Lower lobe of right lung (tissue), 2 donors: ENCODE measurements around the gene SMG6. TPM values are rescaled to one million over a fixed set of nuclear protein-coding genes. Genes with fewer than 3 reads are reported as not detected.

Source experiments
- ATAC-seq, 2 donors: fragments of 200-7000 bp; cut with Tn5 transposase; one replicate each; pipeline ENCODE4 v1.9.1; 2020 to 2022; ENCODE audit warnings: mild to moderate bottlenecking in 2 of 2, moderate library complexity in 2 of 2
- DNase-seq: peaks from one replicate; pipeline ENCODE4 v3.0.0-alpha.2; 2020
- H3K27ac ChIP-seq: fragments of 200-600 bp; one replicate; pipeline ENCODE4 v1.8.0; 2022
- H3K27me3 ChIP-seq: fragments of 200-600 bp; one replicate; pipeline ENCODE4 v1.8.0; 2022; ENCODE audit warnings: low read depth
- H3K36me3 ChIP-seq: fragments of 200-600 bp; one replicate; pipeline ENCODE4 v1.8.0; 2022; ENCODE audit warnings: mild to moderate bottlenecking
- H3K4me1 ChIP-seq: fragments of 200-600 bp; one replicate; pipeline ENCODE4 v1.8.0; 2022
- H3K4me3 ChIP-seq: fragments of 200-600 bp; one replicate; pipeline ENCODE4 v1.8.0; 2022; ENCODE audit warnings: mild to moderate bottlenecking
- H3K9me3 ChIP-seq: fragments of 200-600 bp; one replicate; pipeline ENCODE4 v1.8.0; 2022
- intact Hi-C: fragments of 100-400 bp; cut with DNase I; formaldehyde crosslinking; loops from one replicate; pipeline ENCODE4 v1.11.0; 2022
- total RNA-seq: library from RNA; stranded (reverse); fragmentation: NEBNext Ultra II Directional; extraction: Animal tissue kit (Norgen Biotek cat#: 25700); gene quantifications from one replicate; pipeline ENCODE4 v1.2.1, GENCODE V29; 2021
- TF ChIP-seq, protein P1 (sequence below): fragments of 200-600 bp; IDR thresholded peaks from one replicate; pipeline ENCODE4 v1.8.0; 2022; ENCODE audit warnings: antibody characterized with exemption, mild to moderate bottlenecking
- donor health status: DM: no; HTN: yes; CAD: no; lungs with severe emphysema.

SMG6 gene
- total RNA-seq, 1 donor from 2014 or later: 33.8 TPM

- no peak for ATAC-seq
- Histone ChIP-seq H3K36me3 (peaks cover 59% of the 10 kb centered on the region), H3K27me3 (no peaks in the 10 kb centered on the region), H3K4me1 (peaks cover 26% of the 10 kb centered on the region), H3K9me3 (no peaks in the 10 kb centered on the region), H3K27ac (peak overlapping the region; percentile 90), H3K4me3 (peak overlapping the region; percentile 68)
- intact Hi-C loops: no loop called here
- no peak for DNase-seq
- TF ChIP-seq, protein P1, sequence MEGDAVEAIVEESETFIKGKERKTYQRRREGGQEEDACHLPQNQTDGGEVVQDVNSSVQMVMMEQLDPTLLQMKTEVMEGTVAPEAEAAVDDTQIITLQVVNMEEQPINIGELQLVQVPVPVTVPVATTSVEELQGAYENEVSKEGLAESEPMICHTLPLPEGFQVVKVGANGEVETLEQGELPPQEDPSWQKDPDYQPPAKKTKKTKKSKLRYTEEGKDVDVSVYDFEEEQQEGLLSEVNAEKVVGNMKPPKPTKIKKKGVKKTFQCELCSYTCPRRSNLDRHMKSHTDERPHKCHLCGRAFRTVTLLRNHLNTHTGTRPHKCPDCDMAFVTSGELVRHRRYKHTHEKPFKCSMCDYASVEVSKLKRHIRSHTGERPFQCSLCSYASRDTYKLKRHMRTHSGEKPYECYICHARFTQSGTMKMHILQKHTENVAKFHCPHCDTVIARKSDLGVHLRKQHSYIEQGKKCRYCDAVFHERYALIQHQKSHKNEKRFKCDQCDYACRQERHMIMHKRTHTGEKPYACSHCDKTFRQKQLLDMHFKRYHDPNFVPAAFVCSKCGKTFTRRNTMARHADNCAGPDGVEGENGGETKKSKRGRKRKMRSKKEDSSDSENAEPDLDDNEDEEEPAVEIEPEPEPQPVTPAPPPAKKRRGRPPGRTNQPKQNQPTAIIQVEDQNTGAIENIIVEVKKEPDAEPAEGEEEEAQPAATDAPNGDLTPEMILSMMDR: no peak
Observed at GRCh38 chr17:2040942-2041560, 262.5 kb downstream of the SMG6 start.

DNA sequence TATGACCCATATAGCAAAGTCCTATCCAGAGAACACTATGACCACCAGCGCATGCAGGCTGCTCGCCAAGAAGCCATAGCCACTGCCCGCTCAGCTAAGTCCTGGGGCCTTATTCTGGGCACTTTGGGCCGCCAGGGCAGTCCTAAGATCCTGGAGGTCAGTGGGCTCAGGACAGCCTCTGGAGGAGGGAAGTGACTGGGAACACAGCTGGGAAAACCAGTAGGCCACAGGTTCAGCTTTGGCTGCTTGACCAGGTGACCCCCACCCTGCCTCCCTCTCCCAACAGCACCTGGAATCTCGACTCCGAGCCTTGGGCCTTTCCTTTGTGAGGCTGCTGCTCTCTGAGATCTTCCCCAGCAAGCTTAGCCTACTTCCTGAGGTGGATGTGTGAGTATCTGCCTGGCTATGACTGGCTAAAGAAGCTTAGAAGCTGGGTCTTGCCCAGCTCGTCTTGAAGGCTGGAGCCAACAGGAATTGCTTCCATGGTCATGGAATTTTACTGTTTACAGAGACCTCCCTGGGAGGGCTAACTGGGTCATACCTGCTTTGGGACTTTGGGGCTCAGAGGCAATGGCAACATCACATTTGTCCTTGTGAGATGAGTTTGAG is 263.3 kb downstream of the SMG6 start:
- intact Hi-C loops: no loop called here
- Histone ChIP-seq H3K27me3 (no peaks in the 10 kb centered on the region), H3K36me3 (peaks cover 65% of the 10 kb centered on the region), H3K27ac (no peak overlapping the region), H3K4me1 (peaks cover 26% of the 10 kb centered on the region), H3K4me3 (no peak overlapping the region), H3K9me3 (no peaks in the 10 kb centered on the region)
- DNase-seq: no peak
- TF ChIP-seq, protein P1: no peak
- no peak for ATAC-seq

- Histone ChIP-seq H3K27me3 (no peaks in the 10 kb centered on the region), H3K27ac (no peak overlapping the region), H3K36me3 (peaks cover 56% of the 10 kb centered on the region), H3K4me1 (peaks cover 8% of the 10 kb centered on the region), H3K4me3 (no peak overlapping the region), H3K9me3 (no peaks in the 10 kb centered on the region)
- intact Hi-C loops: no loop called here
- TF ChIP-seq, protein P1: no peak
- ATAC-seq (no peak), DNase-seq (no peak)
Observed at GRCh38 chr17:2037155-2037554, 266.4 kb downstream of the SMG6 start.

DNA sequence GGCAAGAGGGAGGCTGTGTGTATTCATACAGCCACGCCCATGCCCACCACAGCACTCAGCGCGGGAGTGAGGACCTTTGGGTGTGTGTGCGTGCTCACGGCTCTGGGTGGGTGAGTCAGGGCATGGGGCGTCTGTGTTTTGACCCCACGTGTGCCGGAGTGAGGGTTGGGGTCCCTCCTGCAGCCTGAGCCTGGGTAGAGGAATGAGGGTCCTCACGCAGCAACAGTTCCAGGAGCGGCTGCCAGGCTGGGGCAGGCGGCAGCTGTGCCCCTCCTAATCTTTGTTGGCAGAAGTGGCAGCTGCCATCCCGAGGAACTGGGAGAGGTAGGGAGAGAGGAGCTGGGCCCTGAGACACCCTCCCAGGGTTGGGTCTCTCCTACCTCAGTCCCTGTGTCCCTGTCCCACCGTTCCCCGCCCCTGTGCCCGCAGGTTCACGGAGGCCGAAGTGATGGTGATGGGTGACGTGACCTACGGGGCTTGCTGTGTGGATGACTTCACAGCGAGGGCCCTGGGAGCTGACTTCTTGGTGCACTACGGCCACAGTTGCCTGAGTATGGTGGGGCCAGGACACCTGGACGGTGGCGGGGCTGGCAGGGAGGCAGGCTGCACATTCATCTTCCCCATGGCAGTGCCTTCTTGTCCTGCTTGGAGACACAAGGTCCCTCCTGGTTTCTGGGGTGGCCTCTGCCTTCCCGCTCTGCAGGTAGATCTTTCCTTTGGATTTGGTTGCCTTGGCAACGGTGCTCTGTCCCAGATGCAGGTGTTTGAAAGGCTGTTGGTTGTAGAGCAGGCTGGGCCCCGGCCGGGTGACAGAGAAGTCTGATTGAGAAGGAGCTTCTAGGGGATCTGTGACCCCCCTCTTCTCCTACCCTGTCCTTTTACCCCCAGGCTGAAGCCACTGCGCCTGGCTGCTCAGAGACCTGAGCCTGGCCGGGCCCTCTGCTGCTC is 267.8 kb downstream of the SMG6 start:
- Histone ChIP-seq H3K4me3 (no peak overlapping the region), H3K9me3 (no peaks in the 10 kb centered on the region), H3K27ac (no peak overlapping the region), H3K4me1 (peaks cover 12% of the 10 kb centered on the region), H3K27me3 (no peaks in the 10 kb centered on the region), H3K36me3 (peaks cover 54% of the 10 kb centered on the region)
- no peak for DNase-seq
- no peak for ATAC-seq
- TF ChIP-seq, protein P1: no peak
- intact Hi-C loops: no loop called here

DNA sequence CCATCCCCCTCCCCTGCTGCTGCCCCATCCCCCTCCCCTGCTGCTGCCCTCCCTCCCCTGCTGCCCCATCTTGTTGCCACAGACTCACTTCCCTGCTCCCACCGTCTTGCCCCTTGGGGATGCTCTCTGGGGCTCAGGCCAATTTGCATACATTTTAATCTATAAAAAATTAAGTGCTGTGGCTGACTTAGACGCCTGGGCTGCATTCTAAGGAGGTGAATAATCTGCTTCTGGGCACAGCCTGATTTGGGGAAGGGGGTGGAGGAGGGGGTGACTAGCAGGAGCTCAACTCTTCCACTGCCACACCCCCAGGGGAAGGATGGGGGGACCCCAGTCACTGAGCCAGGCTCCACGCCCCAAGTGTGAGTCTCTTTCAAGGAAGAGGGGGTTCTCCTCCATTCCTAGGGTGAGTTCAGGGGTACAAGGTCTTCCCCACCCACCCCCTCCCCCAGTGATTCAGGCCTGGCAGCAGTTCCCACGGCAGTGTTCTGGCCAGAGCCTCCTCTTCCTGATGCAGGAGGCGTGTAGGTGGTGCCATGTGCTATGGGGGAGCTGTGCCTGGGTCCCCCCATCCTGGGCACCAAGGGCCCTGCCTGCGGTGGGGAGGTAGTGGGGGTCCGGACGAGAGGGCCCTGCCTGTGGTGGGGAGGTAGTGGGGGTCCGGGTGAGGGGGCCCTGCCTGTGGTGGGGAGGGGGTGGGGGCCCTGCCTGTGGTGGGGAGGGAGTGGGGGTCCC is 268.6 kb downstream of the SMG6 start:
- no peak for DNase-seq
- TF ChIP-seq, protein P1: no peak
- Histone ChIP-seq H3K27ac (no peak overlapping the region), H3K4me3 (no peak overlapping the region), H3K4me1 (peaks cover 15% of the 10 kb centered on the region), H3K36me3 (peaks cover 46% of the 10 kb centered on the region), H3K9me3 (no peaks in the 10 kb centered on the region), H3K27me3 (no peaks in the 10 kb centered on the region)
- intact Hi-C loops: no loop called here
- ATAC-seq: no peak
